Epithelial cell of proximal tubule (primary cell): ENCODE results near the gene RAPGEF4. TPM values are rescaled to one million over a fixed set of nuclear protein-coding genes. Genes with fewer than 3 reads are reported as not detected.

ENCODE experiments used
- DNase-seq: peaks from one replicate; pipeline ENCODE4 v3.0.0-alpha.2; 2011; ENCODE audit warnings: low read depth
- H3K4me3 ChIP-seq: 2 replicates; pipeline ENCODE4 v1.5.1; 2011; ENCODE audit warnings: low read depth, mild to moderate bottlenecking, low read length
- total RNA-seq: library from RNA; depleted of rRNA; stranded (reverse); fragments of >200 nt; gene quantifications from 2 replicates; pipeline ENCODE4 v1.2.3, GENCODE V29; 2015
- TF ChIP-seq, protein P1 (sequence below): conservative IDR thresholded peaks from 2 replicates; pipeline ENCODE4 v1.5.1; 2012; ENCODE audit warnings: low read depth, mild to moderate bottlenecking, low read length

RAPGEF4 gene
- total RNA-seq, 1 donor from 2014 or later: 0.81 TPM

DNA sequence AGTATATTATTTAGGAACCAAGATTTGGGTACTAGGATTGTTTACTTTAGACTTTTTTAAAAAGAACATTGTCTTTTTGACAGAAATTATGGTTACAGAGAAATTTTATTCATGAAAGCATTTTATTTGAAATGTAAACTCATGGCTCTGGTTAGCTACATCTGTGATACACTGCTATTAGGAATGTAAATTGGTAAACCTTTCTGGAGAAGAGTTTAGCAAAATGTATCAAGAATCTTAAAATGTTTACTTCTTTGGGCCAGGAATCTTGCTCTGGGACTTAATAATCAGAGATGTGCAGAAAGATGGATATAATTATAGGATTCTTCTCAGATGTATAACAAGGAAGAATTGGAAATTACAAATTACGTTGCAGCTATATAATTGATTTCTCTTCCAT is 359.7 kb downstream of the RAPGEF4 start:
- no peak overlapping the region for H3K4me3 ChIP-seq
- TF ChIP-seq, protein P1, sequence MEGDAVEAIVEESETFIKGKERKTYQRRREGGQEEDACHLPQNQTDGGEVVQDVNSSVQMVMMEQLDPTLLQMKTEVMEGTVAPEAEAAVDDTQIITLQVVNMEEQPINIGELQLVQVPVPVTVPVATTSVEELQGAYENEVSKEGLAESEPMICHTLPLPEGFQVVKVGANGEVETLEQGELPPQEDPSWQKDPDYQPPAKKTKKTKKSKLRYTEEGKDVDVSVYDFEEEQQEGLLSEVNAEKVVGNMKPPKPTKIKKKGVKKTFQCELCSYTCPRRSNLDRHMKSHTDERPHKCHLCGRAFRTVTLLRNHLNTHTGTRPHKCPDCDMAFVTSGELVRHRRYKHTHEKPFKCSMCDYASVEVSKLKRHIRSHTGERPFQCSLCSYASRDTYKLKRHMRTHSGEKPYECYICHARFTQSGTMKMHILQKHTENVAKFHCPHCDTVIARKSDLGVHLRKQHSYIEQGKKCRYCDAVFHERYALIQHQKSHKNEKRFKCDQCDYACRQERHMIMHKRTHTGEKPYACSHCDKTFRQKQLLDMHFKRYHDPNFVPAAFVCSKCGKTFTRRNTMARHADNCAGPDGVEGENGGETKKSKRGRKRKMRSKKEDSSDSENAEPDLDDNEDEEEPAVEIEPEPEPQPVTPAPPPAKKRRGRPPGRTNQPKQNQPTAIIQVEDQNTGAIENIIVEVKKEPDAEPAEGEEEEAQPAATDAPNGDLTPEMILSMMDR: no peak
- no peak for DNase-seq

DNA sequence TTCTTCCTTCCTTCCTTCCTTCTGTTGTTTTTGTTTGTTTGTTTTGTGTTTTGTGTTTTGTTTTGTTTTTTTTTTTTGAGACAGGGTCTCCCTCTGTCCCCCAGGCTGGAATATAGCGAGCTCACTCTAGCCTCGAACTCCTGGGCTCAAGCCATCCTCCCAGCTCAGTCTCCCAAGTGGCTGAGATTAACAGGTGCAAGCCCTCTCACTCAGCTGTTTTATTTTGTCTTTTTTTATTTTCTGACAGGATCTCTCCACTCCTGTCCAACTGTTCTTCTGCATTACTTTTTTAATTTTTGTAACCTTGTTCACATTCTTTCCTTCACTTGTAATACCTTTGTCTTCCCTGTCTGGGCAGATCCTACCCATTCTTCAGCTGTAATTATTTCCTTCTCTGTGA is 363.6 kb downstream of the RAPGEF4 start:
- TF ChIP-seq, protein P1: no peak
- H3K4me3 ChIP-seq: no peak overlapping the region
- DNase-seq: no peak

DNA sequence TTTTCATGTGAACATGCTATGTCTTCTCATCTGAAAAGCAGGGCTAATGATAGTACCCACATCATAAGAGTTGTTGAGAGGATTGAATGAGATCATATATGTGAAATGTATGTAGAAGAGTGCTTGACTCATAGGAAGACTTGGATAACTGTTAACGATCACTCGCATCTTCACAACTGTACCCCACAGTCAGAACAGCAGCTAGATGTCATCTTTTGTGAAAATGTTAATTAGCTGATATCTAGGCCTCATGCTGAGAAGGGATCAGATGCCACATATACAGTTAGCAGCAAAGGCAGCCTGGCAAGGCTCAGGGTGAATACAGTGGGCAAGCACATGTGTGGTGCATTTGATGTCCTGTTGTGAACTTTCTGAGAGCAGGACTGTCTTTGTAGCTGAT is 364.2 kb downstream of the RAPGEF4 start:
- no peak for DNase-seq
- TF ChIP-seq, protein P1: no peak
- H3K4me3 ChIP-seq: no peak overlapping the region

DNA sequence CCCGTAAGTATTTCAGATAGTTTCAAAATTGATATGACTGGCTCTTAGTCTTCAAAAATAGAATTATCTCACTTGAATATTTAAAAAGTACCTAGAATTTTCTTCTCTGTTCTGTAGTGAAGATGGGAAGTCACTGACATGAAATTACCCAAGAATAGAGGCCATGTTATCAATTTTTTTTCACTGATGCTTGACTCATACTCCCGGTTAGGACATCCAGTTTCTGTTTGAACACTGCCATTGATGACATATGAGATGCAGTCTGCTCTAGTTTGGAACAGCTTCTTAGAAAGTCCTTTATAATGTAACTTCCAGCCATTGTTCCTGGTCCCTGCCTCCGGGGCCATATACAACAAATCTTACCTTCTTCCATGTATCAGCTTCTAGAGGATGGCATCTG is 366.0 kb downstream of the RAPGEF4 start:
- DNase-seq: no peak
- no peak overlapping the region for H3K4me3 ChIP-seq
- TF ChIP-seq, protein P1: no peak

Other genes with a start within 250 kb of the RAPGEF4 start
- 3.5 and 33.3 TPM in 2 replicates for gene PDK1, start 179.8 kb upstream of the RAPGEF4 start, total RNA-seq